ENCODE results near the gene FOXP1.

The FOXP1 gene

GRCh38 chr3:71562938-71563337, 20.6 kb downstream of the FOXP1 start:
- DNase-seq = no peak

GRCh38 chr3:71560665-71561064, 22.9 kb downstream of the FOXP1 start:
- no peak for DNase-seq

GRCh38 chr3:71559578-71560162, 23.9 kb downstream of the FOXP1 start:
- DNase-seq = no peak

- DNase-seq = no peak
Measured at GRCh38 chr3:71559021-71559420, 24.5 kb downstream of the FOXP1 start.

GRCh38 chr3:71554649-71555048, 28.9 kb downstream of the FOXP1 start:
- DNase-seq = no peak

- no peak for DNase-seq
Measured at GRCh38 chr3:71551311-71551919, 32.1 kb downstream of the FOXP1 start.

GRCh38 chr3:71549951-71550350, 33.6 kb downstream of the FOXP1 start:
- no peak for DNase-seq

GRCh38 chr3:71548705-71549384, 34.7 kb downstream of the FOXP1 start:
- no peak for DNase-seq

- no peak for DNase-seq
Measured at GRCh38 chr3:71547249-71548198, 36.0 kb downstream of the FOXP1 start.

GRCh38 chr3:71546821-71547220, 36.7 kb downstream of the FOXP1 start:
- DNase-seq = no peak

GRCh38 chr3:71545330-71545729, 38.2 kb downstream of the FOXP1 start:
- no peak for DNase-seq

GRCh38 chr3:71543371-71544016, 40.0 kb downstream of the FOXP1 start:
- no peak for DNase-seq

- no peak for DNase-seq
Measured at GRCh38 chr3:71542521-71543370, 40.8 kb downstream of the FOXP1 start.

- no peak for DNase-seq
Measured at GRCh38 chr3:71541313-71541712, 42.2 kb downstream of the FOXP1 start.

GRCh38 chr3:71537211-71537611, 46.3 kb downstream of the FOXP1 start:
- no peak for DNase-seq

GRCh38 chr3:71536376-71536965, 47.1 kb downstream of the FOXP1 start:
- no peak for DNase-seq

- DNase-seq = no peak
Measured at GRCh38 chr3:71533588-71533987, 49.9 kb downstream of the FOXP1 start.

GRCh38 chr3:71532639-71533395, 50.7 kb downstream of the FOXP1 start:
- peak; percentile 4 for DNase-seq

GRCh38 chr3:71530903-71531530, 52.5 kb downstream of the FOXP1 start:
- DNase-seq = no peak

- no peak for DNase-seq
Measured at GRCh38 chr3:71528816-71529215, 54.7 kb downstream of the FOXP1 start.

All from DMS53 (cell line).